Suprapubic skin (tissue), 4 donors: Measurements from ENCODE around the gene RAB43.

ENCODE experiments used
- CTCF ChIP-seq, 2 donors: fragments of 200-600 bp in 1 of 2; fragments of 450-650 bp in 1 of 2; sonication (generic) in 1 of 2; IDR thresholded peaks; one replicate each; pipeline ENCODE4 v1.5.1; 2016 to 2019; ENCODE audit warnings: antibody characterized with exemption in 2 of 2, mild to moderate bottlenecking in 1 of 2, moderate library complexity in 1 of 2
- POLR2A ChIP-seq, 2 donors: fragments of 450-650 bp; IDR thresholded peaks; one replicate each; pipeline ENCODE4 v1.6.1; 2017; ENCODE audit warnings: antibody characterized with exemption in 2 of 2, mild to moderate bottlenecking in 2 of 2, moderate library complexity in 2 of 2
- POLR2AphosphoS5 ChIP-seq, 3 donors: sonication (generic); formaldehyde crosslinking; IDR thresholded peaks; one replicate each; pipeline ENCODE4 v1.6.1; 2017; ENCODE audit warnings: antibody characterized with exemption in 3 of 3

- no peak for TF ChIP-seq CTCF (IDR thresholded peaks at IDR 0.05)
- TF ChIP-seq POLR2A (IDR thresholded peaks at IDR 0.05), result no peak
- TF ChIP-seq POLR2AphosphoS5 (IDR thresholded peaks at IDR 0.05), result no peak
These were observed 51.3 kb downstream of the RAB43 start for GRCh38 chr3:129070086-129070885.
